ENCODE measurements around the gene DPP6. TPM values are rescaled to one million over a fixed set of nuclear protein-coding genes. Genes with fewer than 3 reads are reported as not detected.

The DPP6 gene
- polyA plus RNA-seq, 1 donor (not counting 4 experiments of a cell fraction or from before 2014, with no cell fraction given): not detected

DNA sequence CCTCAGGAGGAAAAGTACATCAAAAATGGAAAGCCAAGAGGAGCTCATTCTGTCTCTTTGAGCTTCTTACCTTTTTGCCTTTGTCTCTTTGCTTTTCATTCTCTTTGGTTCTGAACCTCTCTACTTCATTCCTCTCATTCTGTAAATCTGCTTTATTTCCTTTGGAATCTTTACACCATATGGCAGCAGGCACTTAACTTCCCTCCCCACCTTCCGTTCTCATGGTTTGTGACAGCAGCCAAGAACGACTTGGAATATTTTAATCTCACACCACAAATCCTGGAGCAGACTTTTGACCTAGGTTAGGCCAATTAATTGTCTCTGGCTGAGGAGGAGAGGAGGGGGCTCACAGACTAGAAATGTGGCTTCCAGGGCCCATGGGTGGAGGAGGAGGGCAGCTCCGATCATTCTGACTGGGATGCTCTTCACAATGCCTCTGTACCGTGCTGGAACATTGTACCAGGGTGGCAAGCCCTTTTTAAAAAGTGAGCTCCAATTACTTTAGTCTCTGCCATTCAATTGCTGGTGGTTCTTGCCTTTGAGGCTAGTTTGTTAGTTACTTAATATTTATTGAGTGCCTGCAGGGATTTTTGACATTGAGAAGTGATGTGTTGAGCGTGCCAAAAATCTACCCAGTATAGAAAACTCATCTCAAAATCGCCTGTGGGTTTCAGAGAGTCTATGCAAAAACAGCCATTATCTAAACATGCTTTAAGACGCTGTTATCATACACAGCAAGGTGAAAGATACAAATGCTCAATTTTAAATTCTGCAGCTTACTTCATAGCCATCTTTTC lies 386.6 kb downstream of the DPP6 start:
- FAIRE-seq: no peak
- H3K4me2 ChIP-seq (ENCODE audit: control insufficient read depth, extremely low read depth, insufficient read depth, low read depth, low read length): no peak overlapping the region
- no peaks in the 10 kb centered on the region for H3K9me1 ChIP-seq (ENCODE audit: control insufficient read depth, extremely low read depth, insufficient read depth, low read length)
- no peak overlapping the region for H2AFZ ChIP-seq (ENCODE audit: control insufficient read depth, low read length)
- TF ChIP-seq EZH2 (IDR thresholded peaks at IDR 0.05; ENCODE audit: low read length): no peak
- TF ChIP-seq, protein P1, sequence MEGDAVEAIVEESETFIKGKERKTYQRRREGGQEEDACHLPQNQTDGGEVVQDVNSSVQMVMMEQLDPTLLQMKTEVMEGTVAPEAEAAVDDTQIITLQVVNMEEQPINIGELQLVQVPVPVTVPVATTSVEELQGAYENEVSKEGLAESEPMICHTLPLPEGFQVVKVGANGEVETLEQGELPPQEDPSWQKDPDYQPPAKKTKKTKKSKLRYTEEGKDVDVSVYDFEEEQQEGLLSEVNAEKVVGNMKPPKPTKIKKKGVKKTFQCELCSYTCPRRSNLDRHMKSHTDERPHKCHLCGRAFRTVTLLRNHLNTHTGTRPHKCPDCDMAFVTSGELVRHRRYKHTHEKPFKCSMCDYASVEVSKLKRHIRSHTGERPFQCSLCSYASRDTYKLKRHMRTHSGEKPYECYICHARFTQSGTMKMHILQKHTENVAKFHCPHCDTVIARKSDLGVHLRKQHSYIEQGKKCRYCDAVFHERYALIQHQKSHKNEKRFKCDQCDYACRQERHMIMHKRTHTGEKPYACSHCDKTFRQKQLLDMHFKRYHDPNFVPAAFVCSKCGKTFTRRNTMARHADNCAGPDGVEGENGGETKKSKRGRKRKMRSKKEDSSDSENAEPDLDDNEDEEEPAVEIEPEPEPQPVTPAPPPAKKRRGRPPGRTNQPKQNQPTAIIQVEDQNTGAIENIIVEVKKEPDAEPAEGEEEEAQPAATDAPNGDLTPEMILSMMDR (optimal IDR thresholded peaks at IDR 0.05 in 1 of 3, IDR thresholded peaks at IDR 0.05 in 1 of 3, conservative IDR thresholded peaks at IDR 0.05 in 1 of 3; ENCODE audit: extremely low read depth in 1 of 3, insufficient read depth in 2 of 3, low read length in 3 of 3): no peak
- H3K4me3 ChIP-seq (ENCODE audit: control insufficient read depth in 2 of 3, extremely low read depth in 1 of 3, insufficient read depth in 2 of 3, low read depth in 1 of 3, low read length in 3 of 3): no peak overlapping the region
- peaks cover 4% of the 10 kb centered on the region for H3K9me3 ChIP-seq (ENCODE audit: control insufficient read depth, low read depth, low read length)
- no peaks in the 10 kb centered on the region for H3K79me2 ChIP-seq (ENCODE audit: control insufficient read depth, insufficient read depth, low read length)
- no peaks in the 10 kb centered on the region for H4K20me1 ChIP-seq (ENCODE audit: control insufficient read depth, extremely low read depth, insufficient read depth, low read length)
- no peak overlapping the region for H3K27ac ChIP-seq (ENCODE audit: control insufficient read depth, insufficient read depth, low read length)
- H3K4me1 ChIP-seq (ENCODE audit: control insufficient read depth, extremely low read depth, insufficient read depth, low read length): no peaks in the 10 kb centered on the region
- DNase-seq (ENCODE audit: low read depth, low spot score): no peak
- H3K27me3 ChIP-seq (ENCODE audit: control insufficient read depth, extremely low read depth, insufficient read depth, low read length): no peaks in the 10 kb centered on the region
- no peak overlapping the region for H3K9ac ChIP-seq (ENCODE audit: control insufficient read depth, extremely low read depth, insufficient read depth, low read length)
- H3K36me3 ChIP-seq (ENCODE audit: control insufficient read depth in 2 of 2, extremely low read depth in 1 of 2, insufficient read depth in 2 of 2, low read length in 2 of 2): no peaks in the 10 kb centered on the region
- dilution Hi-C loops (cut with MboI; ENCODE audit: extremely low pct_ligation_motif_present, low sequenced_read_pairs): no loop called here

DNA sequence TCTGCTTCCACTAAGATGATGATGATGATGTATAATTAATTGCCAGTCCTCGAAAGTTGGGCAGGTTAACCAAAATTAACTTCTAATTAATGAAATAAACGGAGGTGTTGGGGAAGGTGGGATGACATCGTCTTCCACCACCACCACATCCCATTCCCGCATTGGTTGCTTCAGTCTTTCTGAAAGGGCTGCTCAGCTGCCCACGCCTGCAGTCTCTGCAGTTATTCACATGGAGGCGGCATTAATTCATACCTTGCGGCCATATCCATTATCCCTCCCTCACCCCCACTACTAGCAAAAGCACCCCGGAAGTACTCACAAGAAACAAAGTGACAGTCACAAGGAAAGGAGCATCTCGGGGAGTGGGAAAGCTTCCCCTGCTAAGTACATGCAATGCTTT lies 387.9 kb downstream of the DPP6 start:
- H3K27me3 ChIP-seq (ENCODE audit: control insufficient read depth, extremely low read depth, insufficient read depth, low read length): no peaks in the 10 kb centered on the region
- no peak for TF ChIP-seq EZH2 (IDR thresholded peaks at IDR 0.05; ENCODE audit: low read length)
- TF ChIP-seq, protein P1 (optimal IDR thresholded peaks at IDR 0.05 in 1 of 3, IDR thresholded peaks at IDR 0.05 in 1 of 3, conservative IDR thresholded peaks at IDR 0.05 in 1 of 3; ENCODE audit: extremely low read depth in 1 of 3, insufficient read depth in 2 of 3, low read length in 3 of 3): no peak
- peaks cover 4% of the 10 kb centered on the region for H3K9me3 ChIP-seq (ENCODE audit: control insufficient read depth, low read depth, low read length)
- no peaks in the 10 kb centered on the region for H3K36me3 ChIP-seq (ENCODE audit: control insufficient read depth in 2 of 2, extremely low read depth in 1 of 2, insufficient read depth in 2 of 2, low read length in 2 of 2)
- FAIRE-seq (no peak), DNase-seq (ENCODE audit: low read depth, low spot score) (no peak)
- H3K79me2 ChIP-seq (ENCODE audit: control insufficient read depth, insufficient read depth, low read length): no peaks in the 10 kb centered on the region
- H3K4me2 ChIP-seq (ENCODE audit: control insufficient read depth, extremely low read depth, insufficient read depth, low read depth, low read length): no peak overlapping the region
- H3K27ac ChIP-seq (ENCODE audit: control insufficient read depth, insufficient read depth, low read length): no peak overlapping the region
- H3K4me3 ChIP-seq (ENCODE audit: control insufficient read depth in 2 of 3, extremely low read depth in 1 of 3, insufficient read depth in 2 of 3, low read depth in 1 of 3, low read length in 3 of 3): no peak overlapping the region
- dilution Hi-C loops (cut with MboI; ENCODE audit: extremely low pct_ligation_motif_present, low sequenced_read_pairs): no loop called here
- no peak overlapping the region for H3K9ac ChIP-seq (ENCODE audit: control insufficient read depth, extremely low read depth, insufficient read depth, low read length)
- no peaks in the 10 kb centered on the region for H3K9me1 ChIP-seq (ENCODE audit: control insufficient read depth, extremely low read depth, insufficient read depth, low read length)
- no peaks in the 10 kb centered on the region for H3K4me1 ChIP-seq (ENCODE audit: control insufficient read depth, extremely low read depth, insufficient read depth, low read length)
- no peaks in the 10 kb centered on the region for H4K20me1 ChIP-seq (ENCODE audit: control insufficient read depth, extremely low read depth, insufficient read depth, low read length)
- no peak overlapping the region for H2AFZ ChIP-seq (ENCODE audit: control insufficient read depth, low read length)

Data from keratinocyte (primary cell).